ENCODE measurements around the gene CCL26. TPM values are rescaled to one million over a fixed set of nuclear protein-coding genes. Genes with fewer than 3 reads are reported as not detected.

Gene CCL26
- total RNA-seq, 2 experiments from 2014 or later = not detected

- intact Hi-C loops (cut with micrococcal nuclease) = no loop called here
- no peaks in the 10 kb centered on the region for H3K4me1 Mint-ChIP-seq (ENCODE audit: low read depth)
- no peak for TF ChIP-seq CTCF (IDR thresholded peaks at IDR 0.05)
- ATAC-seq = no peak
- no peak overlapping the region for H3K27ac Mint-ChIP-seq
- peaks cover 10% of the 10 kb centered on the region for H3K9me3 Mint-ChIP-seq
- DNase-seq = no peak
- ChIA-PET POLR2A (no interaction called here), CTCF (no interaction called here)
- peaks cover 8% of the 10 kb centered on the region for H3K27me3 Mint-ChIP-seq
- no peak overlapping the region for H3K4me3 Mint-ChIP-seq
- no peaks in the 10 kb centered on the region for H3K36me3 Mint-ChIP-seq (ENCODE audit: low read depth)
These were observed 32.0 kb upstream of the CCL26 start for GRCh38 chr7:75804004-75804403.

- POLR2A ChIA-PET = no interaction called here
- intact Hi-C loops (cut with micrococcal nuclease) = no loop called here
- no peak for TF ChIP-seq CTCF (IDR thresholded peaks at IDR 0.05)
- no peak for ATAC-seq
- no peak overlapping the region for H3K4me3 Mint-ChIP-seq
- H3K9me3 Mint-ChIP-seq = peaks cover 8% of the 10 kb centered on the region
- no peak overlapping the region for H3K27ac Mint-ChIP-seq
- CTCF ChIA-PET = no interaction called here
- no peaks in the 10 kb centered on the region for H3K4me1 Mint-ChIP-seq (ENCODE audit: low read depth)
- no peaks in the 10 kb centered on the region for H3K36me3 Mint-ChIP-seq (ENCODE audit: low read depth)
- peaks cover 7% of the 10 kb centered on the region for H3K27me3 Mint-ChIP-seq
- DNase-seq = no peak
These were observed 30.5 kb upstream of the CCL26 start for GRCh38 chr7:75802552-75802821.

- POLR2A ChIA-PET = no interaction called here
These were observed 26.8 kb upstream of the CCL26 start for GRCh38 chr7:75798770-75799169.

GRCh38 chr7:75796420-75796819, 24.4 kb upstream of the CCL26 start:
- no peak for TF ChIP-seq CTCF (IDR thresholded peaks at IDR 0.05)

More at GRCh38 chr7:75798770-75799169, 26.8 kb upstream of the CCL26 start:
- H3K9me3 Mint-ChIP-seq = no peaks in the 10 kb centered on the region
- no peaks in the 10 kb centered on the region for H3K4me1 Mint-ChIP-seq (ENCODE audit: low read depth)
- TF ChIP-seq CTCF (IDR thresholded peaks at IDR 0.05) = no peak
- intact Hi-C loops (cut with micrococcal nuclease) = no loop called here
- no peak overlapping the region for H3K27ac Mint-ChIP-seq
- peaks cover 13% of the 10 kb centered on the region for H3K27me3 Mint-ChIP-seq
- CTCF ChIA-PET = no interaction called here
- no peaks in the 10 kb centered on the region for H3K36me3 Mint-ChIP-seq (ENCODE audit: low read depth)
- H3K4me3 Mint-ChIP-seq = no peak overlapping the region
- DNase-seq (peak; percentile 12), ATAC-seq (no peak)

GRCh38 chr7:75795831-75796285, 23.8 kb upstream of the CCL26 start:
- Mint-ChIP-seq H3K4me1 (ENCODE audit: low read depth) (no peaks in the 10 kb centered on the region), H3K9me3 (no peaks in the 10 kb centered on the region), H3K27me3 (peaks cover 6% of the 10 kb centered on the region), H3K36me3 (ENCODE audit: low read depth) (no peaks in the 10 kb centered on the region), H3K27ac (no peak overlapping the region), H3K4me3 (no peak overlapping the region)
- POLR2A ChIA-PET = no interaction called here
- CTCF ChIA-PET = interaction anchor here (1.1 kb wide), 1 partner anchor 12 kb away, joined by 3 read pairs; no protein-coding TSS in a partner anchor
- no peak for TF ChIP-seq CTCF (IDR thresholded peaks at IDR 0.05)
- intact Hi-C loops (cut with micrococcal nuclease) = no loop called here
- ATAC-seq (no peak), DNase-seq (no peak)

More at GRCh38 chr7:75796420-75796819, 24.4 kb upstream of the CCL26 start:
- H3K36me3 Mint-ChIP-seq (ENCODE audit: low read depth) = no peaks in the 10 kb centered on the region
- ATAC-seq = no peak
- POLR2A ChIA-PET = no interaction called here
- DNase-seq = no peak
- CTCF ChIA-PET = interaction anchor here (1.1 kb wide), 1 partner anchor 12 kb away, joined by 3 read pairs; no protein-coding TSS in a partner anchor
- peaks cover 6% of the 10 kb centered on the region for H3K27me3 Mint-ChIP-seq
- intact Hi-C loops (cut with micrococcal nuclease) = no loop called here
- H3K9me3 Mint-ChIP-seq = no peaks in the 10 kb centered on the region
- no peak overlapping the region for H3K4me3 Mint-ChIP-seq
- H3K4me1 Mint-ChIP-seq (ENCODE audit: low read depth) = no peaks in the 10 kb centered on the region
- H3K27ac Mint-ChIP-seq = no peak overlapping the region

Data from activated CD8-positive, alpha-beta T cell treated with anti-CD3 and anti-CD28 coated beads for 36 hours (primary cell).